HEK293 (cell line): ENCODE results near the gene ZNF831.

Experiments
- CTCF ChIP-seq: fragments of 450-650 bp; formaldehyde crosslinking; IDR thresholded peaks from 2 replicates; pipeline ENCODE4 v1.5.1; 2016; ENCODE audit warnings: missing biosample characterization, missing genetic modification characterization
- HIC1 ChIP-seq: fragments of 450-650 bp; formaldehyde crosslinking; IDR thresholded peaks from 2 replicates; pipeline ENCODE4 v1.5.1; 2016; ENCODE audit warnings: missing biosample characterization, missing genetic modification characterization
- MYNN ChIP-seq: fragments of 450-650 bp; formaldehyde crosslinking; IDR thresholded peaks from 2 replicates; pipeline ENCODE4 v1.5.1; 2016; ENCODE audit warnings: missing biosample characterization, missing genetic modification characterization, borderline replicate concordance
- YY1 ChIP-seq: fragments of 450-650 bp; formaldehyde crosslinking; IDR thresholded peaks from 2 replicates; pipeline ENCODE4 v1.5.1; 2018; ENCODE audit warnings: missing biosample characterization, missing genetic modification characterization
- ZNF138 ChIP-seq: fragments of 450-650 bp; formaldehyde crosslinking; IDR thresholded peaks from 2 replicates; pipeline ENCODE4 v1.5.1; 2016; ENCODE audit warnings: missing biosample characterization, missing genetic modification characterization, borderline replicate concordance
- ZNF174 ChIP-seq: fragments of 450-650 bp; formaldehyde crosslinking; IDR thresholded peaks from 2 replicates; pipeline ENCODE4 v1.5.0; 2017; ENCODE audit warnings: missing biosample characterization, mild to moderate bottlenecking, missing genetic modification characterization
- ZNF175 ChIP-seq: fragments of 450-650 bp; formaldehyde crosslinking; IDR thresholded peaks from 2 replicates; pipeline ENCODE4 v1.5.1; 2016; ENCODE audit warnings: missing biosample characterization, missing genetic modification characterization
- ZNF19 ChIP-seq: fragments of 450-650 bp; formaldehyde crosslinking; IDR thresholded peaks from 2 replicates; pipeline ENCODE4; 2016; ENCODE audit warnings: missing biosample characterization, missing genetic modification characterization, low read depth
- ZNF248 ChIP-seq: fragments of 450-650 bp; formaldehyde crosslinking; IDR thresholded peaks from 2 replicates; pipeline ENCODE4 v1.5.1; 2017; ENCODE audit warnings: missing biosample characterization, missing genetic modification characterization
- TF ChIP-seq, protein P1 (sequence below): fragments of 450-650 bp; formaldehyde crosslinking; IDR thresholded peaks from 2 replicates; pipeline ENCODE4 v1.5.1; 2017; ENCODE audit warnings: missing biosample characterization, mild to moderate bottlenecking, missing genetic modification characterization, moderate library complexity

DNA sequence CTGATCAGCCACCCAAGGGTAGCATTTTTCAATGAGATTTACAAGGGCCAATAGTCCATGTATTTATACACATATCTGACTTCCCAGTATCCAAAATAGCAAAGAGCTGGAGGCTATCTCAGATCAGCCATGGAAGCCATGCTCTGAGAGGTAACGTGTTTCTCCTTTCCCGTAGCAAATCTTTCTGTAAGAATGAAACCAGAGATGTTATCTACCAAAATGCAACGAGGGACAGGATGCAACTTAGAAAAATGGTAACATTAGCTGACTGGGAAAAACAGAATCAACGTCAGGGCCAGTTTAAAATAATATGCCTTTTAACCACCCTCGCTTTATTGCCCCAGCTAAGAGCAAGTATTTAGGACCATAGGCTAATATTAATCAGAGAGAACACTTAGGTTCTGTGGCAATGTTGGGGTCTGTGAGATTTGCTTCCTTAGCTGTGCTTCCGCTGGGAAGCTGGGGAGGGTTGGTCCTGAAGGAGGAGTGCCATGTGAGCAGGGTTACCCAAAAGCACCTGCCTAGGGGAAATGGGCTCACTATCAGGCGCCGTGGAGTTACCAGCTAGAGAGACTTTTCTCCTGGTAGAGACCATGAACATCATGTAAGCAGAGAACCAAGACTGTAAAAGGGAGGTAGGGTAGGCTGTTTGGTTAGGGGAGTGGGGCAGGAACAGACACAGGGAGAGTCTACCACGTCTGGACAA is 1.2 kb downstream of the ZNF831 start:
- TF ChIP-seq CTCF (tag by site-specific recombination) = no peak
- no peak for TF ChIP-seq ZNF19 (tag by site-specific recombination)
- TF ChIP-seq HIC1 (tag by site-specific recombination) = no peak
- no peak for TF ChIP-seq ZNF174 (tag by site-specific recombination)
- TF ChIP-seq MYNN (tag by site-specific recombination) = no peak
- TF ChIP-seq, protein P1, sequence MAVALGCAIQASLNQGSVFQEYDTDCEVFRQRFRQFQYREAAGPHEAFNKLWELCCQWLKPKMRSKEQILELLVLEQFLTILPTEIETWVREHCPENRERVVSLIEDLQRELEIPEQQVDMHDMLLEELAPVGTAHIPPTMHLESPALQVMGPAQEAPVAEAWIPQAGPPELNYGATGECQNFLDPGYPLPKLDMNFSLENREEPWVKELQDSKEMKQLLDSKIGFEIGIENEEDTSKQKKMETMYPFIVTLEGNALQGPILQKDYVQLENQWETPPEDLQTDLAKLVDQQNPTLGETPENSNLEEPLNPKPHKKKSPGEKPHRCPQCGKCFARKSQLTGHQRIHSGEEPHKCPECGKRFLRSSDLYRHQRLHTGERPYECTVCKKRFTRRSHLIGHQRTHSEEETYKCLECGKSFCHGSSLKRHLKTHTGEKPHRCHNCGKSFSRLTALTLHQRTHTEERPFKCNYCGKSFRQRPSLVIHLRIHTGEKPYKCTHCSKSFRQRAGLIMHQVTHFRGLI (tag by site-specific recombination) = no peak
- TF ChIP-seq ZNF138 (tag by site-specific recombination) = no peak
- no peak for TF ChIP-seq ZNF248
- TF ChIP-seq YY1 (tag by site-specific recombination) = no peak
- TF ChIP-seq ZNF175 = no peak
